Inferior parietal cortex (tissue), 1 donor: Measurements from ENCODE around the gene STK10.

Source experiments
- DNase-seq: peaks from one replicate; pipeline ENCODE4 v3.0.0-alpha.2; 2016; ENCODE audit errors: extremely low spot score

STK10 gene

DNA sequence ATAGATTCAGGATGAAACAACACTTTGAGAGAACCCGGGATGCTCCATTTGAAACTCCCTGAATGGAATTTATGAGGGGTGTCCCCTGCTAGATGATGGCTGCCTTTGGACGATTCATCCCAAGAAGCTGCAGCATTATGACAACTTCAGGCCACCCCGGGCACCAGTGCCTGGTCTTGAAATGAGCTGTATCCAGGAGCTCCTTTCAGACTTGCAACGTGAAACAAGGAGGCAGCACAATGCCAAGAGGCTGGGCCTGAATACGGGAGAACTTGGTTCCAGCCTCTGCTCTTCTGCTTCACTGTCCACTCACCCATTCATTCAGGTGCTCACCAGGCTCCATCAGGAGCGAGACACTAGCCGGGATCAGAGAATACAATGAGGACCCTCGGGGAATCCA lies 78.3 kb downstream of the STK10 start:
- DNase-seq, result no peak

GRCh38 chr5:172107571-172107970 lies 80.5 kb downstream of the STK10 start:
- DNase-seq, result peak; percentile 3

GRCh38 chr5:172106511-172107356 lies 81.3 kb downstream of the STK10 start:
- peak; percentile 67 for DNase-seq

DNA sequence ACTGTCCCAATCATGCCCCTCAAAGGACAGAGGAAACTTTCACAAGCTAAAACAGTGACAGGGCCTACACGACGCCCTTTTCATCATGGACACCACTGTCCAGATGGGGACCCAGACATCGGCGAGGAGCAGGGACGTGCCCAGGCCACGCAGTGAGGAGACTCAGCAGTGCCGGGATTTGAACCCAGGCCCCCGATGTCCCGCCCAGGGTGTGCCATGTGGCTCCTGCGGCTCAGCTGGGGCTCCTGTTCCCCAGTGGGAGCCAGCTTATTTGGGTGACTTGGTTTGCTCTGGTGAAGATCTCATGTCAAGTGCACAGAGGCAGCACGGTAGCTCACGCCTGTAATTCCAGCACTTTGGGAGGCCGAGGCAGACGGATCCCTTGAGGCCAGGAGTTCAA lies 82.2 kb downstream of the STK10 start:
- DNase-seq, result no peak

GRCh38 chr5:172104801-172105701 lies 83.0 kb downstream of the STK10 start:
- no peak for DNase-seq

- no peak for DNase-seq
Observed at GRCh38 chr5:172104021-172104420, 84.0 kb downstream of the STK10 start.

GRCh38 chr5:172102913-172103626 lies 85.0 kb downstream of the STK10 start:
- no peak for DNase-seq

GRCh38 chr5:172102218-172102870 lies 85.7 kb downstream of the STK10 start:
- DNase-seq, result no peak

GRCh38 chr5:172101547-172102217 lies 86.3 kb downstream of the STK10 start:
- DNase-seq, result no peak

- no peak for DNase-seq
Observed at GRCh38 chr5:172098883-172099282, 89.1 kb downstream of the STK10 start.

GRCh38 chr5:172098046-172098445 lies 90.0 kb downstream of the STK10 start:
- no peak for DNase-seq

DNA sequence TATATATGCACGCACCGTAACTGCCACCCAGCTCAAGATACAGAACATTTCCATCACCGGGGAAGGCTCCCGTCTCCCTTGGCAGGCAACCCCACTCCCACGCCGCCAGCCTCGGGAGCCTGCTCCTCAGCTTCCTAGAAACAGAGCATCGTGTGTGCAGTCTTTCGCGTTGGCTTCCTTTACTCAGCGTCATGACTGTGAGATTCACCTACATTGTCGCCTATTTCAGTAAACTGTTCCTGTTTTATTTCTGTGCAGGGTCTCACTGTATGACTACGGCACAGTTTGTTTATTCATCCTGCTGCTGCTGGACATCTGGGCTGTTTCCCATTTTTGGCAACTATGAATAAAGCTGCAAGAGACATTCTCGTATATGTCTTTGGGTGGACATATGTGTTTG lies 90.7 kb downstream of the STK10 start:
- DNase-seq, result peak; percentile 56

DNA sequence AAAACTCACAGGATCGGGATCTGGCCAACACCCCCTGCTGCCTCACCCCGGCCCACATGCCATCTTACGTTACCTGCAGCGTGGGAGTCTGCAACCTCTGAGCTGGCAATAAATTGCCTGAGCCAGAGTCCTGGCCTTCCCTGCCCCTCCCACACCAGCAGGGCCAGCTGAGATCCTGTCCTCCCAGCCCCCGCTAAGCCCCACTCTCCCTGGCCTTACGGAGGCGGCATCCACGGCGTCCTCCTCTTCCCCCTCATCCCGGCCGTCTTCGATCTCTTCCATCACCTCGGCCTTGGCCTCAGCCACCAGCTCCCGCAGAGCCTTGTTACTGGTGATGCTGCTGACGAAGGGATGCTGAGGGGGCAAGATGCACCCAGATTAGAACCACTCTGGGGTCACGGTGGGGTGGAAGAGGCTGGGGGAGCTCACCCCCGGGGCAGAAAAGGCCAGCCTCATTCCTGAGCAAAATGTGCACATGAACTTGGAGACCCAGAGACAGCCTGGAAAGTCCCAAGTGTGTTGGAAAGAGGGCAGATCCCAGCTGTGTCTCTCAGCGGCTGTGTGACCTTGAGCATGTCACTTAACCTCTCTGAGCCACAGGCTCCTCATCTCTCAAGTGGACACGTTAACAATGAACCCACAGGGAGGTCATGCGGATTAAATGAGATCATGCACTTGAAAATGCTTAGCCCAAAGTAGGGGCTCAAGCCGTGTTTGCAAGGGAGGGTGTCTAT lies 91.7 kb downstream of the STK10 start:
- DNase-seq, result no peak

DNA sequence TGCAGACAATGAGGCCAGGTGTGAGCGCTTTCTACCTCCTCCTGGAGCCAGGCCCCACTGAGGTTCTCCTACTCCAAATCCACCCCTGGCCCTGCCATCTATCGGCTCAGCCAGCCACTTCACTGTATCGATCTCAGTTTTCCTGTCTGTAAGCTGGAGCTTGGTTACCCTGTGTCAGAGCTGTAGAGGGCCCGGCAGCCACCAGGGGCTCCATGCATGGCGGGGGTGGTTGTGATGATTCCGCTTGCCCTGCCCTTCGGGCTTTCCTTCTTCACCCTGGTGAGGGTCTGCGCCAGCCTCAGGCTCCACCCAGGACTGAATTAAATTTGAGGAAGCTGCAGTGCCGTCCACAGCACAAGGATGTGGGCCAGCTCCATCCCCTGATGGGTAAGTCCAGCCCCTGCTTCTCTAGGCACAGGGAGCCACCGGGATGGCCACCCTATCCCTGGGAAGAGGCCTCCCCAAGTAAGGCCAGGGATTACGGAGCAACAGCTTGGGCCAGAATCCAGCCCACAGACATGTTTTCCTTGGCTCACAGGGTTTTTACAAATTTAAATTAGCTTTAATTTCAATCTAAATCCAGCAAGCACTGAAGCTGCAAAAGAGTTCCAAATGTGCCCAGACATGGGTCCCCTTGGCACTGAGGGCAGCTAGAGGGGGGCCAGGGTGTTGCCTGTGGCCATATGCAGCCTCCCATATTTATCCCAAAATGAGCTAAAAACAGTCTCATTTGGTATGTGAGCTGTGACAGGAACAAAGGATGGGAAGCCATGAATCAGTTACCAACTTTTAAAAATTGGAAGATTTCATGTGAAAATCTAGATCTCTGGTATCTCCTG lies 92.4 kb downstream of the STK10 start:
- DNase-seq, result no peak

DNA sequence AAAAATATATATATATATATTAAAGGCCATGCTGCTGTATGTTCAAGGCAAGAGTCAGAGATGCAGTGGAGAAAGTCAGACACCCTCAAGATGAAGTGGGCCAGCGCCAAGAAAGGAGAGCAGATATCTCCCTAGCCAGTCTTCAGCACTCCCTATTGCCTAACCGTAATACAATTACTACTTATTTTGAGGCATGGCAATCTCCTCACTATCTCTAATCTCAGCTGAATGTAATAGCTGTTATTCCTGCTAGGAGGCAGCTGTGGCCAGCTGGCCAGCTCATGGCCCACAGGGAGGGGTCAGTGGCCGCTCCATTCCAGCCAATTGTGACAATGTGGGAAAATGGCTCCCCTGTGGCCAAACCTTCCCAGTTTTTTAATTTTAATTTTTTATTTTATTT lies 94.1 kb downstream of the STK10 start:
- no peak for DNase-seq

DNA sequence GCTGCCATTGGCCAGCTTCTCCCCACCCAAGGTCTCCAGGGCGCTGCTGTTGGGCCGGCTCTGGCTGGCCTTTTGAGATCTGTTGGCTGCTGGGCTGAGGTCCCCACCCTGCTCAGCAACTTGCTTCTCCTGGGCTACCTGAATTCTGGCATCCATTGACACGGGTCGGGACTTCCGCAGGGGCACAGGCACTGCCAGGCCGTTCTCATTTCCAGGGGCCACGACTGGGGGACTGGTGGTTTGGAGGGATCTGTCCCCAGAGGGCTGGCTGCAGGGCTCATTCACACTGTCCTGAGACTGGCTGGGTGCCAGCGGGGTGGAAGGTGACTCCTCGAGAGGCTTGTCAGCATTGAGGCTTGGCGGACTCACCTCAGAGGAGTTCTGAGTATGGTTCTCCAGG lies 94.5 kb downstream of the STK10 start:
- no peak for DNase-seq

DNA sequence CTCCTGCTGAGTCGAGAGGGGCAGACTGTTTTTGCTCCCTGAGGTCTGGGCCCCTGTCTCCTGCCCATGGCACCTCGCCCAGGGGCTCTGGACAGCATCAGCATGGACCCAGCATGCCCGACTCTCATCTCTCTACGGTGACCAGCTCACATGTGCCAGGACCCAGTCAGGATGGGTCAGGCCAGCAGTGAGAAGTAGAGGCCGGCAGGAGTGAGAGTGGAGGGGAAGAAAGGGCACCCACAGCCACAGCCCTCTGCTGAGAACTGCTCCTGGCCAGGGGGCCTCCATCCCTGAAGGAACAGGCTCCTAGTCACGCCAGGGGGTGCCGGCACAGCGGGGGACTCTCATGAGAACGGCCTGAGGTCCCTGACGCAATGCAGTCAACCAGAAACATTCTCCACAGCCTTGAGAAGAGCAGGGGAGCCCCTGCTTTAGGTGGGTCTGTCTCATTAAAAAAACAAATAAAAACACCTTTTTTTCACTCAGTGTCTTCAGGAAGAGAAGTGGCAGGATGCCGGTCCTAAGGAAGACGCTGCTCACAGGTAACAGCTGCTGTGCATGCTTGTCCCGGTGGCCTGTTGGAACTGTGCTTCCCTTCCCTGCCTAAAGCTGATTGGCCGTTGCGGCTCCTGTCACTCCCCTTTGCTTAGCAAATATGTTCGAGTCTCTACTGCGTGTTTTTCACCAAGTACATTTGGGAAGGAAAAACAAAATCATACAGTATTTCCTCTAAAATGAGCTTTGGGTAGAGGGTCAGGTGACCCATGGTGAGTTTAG lies 95.9 kb downstream of the STK10 start:
- no peak for DNase-seq

GRCh38 chr5:172090976-172091547 lies 97.0 kb downstream of the STK10 start:
- DNase-seq, result no peak
